ENCODE data around the gene ADGRV1.

The ADGRV1 gene

GRCh38 chr5:90981821-90982220, 423.2 kb downstream of the ADGRV1 start:
- peaks cover 11% of the 10 kb centered on the region for H3K36me3 ChIP-seq (ENCODE audit: insufficient read depth, low read length)
- H3K9ac ChIP-seq (ENCODE audit: low read depth, low read length), result no peak overlapping the region
- H3K27me3 ChIP-seq (ENCODE audit: insufficient read depth, low read length), result no peaks in the 10 kb centered on the region
- 80% methylated on average over 1 of the region's 1 CpG for WGBS
- no peak overlapping the region for H3K27ac ChIP-seq (ENCODE audit: low read depth, low read length)
- H3K4me3 ChIP-seq (ENCODE audit: low read length), result no peak overlapping the region
- H3K9me3 ChIP-seq (ENCODE audit: insufficient read depth, low read depth, low read length), result no peaks in the 10 kb centered on the region
- no peaks in the 10 kb centered on the region for H3K4me1 ChIP-seq (ENCODE audit: insufficient read depth, low read length)

DNA sequence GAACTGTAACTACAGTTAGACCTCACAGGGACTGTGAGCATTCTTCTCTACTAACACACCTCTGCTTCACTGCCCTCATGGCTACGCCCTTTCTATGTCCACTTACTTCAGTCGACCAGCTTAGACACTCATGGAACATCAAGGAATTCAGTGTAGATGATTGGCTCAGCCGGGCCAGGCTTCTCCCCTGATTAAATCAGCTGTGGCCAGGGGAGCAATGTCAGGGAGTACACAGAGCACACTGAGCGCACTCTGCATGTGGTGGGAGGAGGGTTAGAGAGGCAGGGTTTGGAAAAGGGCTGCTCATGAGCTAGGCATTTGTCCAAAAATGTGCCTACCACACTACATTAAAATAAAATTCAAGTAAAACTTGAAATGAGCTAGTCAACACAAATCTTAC, 424.0 kb downstream of the ADGRV1 start:
- no peak overlapping the region for H3K27ac ChIP-seq (ENCODE audit: low read depth, low read length)

DNA sequence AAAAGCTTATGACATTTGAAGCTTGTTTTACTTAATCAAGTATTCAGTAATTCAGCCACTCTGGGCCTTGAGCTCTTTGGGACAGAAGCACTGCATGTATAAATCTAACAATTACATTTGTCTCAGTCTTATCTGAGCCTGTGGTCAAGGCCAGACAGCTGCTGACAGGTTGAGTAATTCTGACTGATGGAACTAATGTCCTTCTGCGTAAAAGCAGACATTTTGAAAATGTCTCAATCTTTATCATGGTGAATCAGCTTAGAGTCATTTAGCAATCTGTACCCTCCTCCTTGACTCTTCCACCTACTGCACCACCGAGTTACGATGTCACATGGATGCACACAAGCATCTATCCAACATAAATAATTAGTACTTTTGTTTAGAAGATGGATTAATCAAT, 424.6 kb downstream of the ADGRV1 start:
- Histone ChIP-seq H3K4me3 (ENCODE audit: low read length) (no peak overlapping the region), H3K27ac (ENCODE audit: low read depth, low read length) (no peak overlapping the region), H3K9ac (ENCODE audit: low read depth, low read length) (no peak overlapping the region), H3K36me3 (ENCODE audit: insufficient read depth, low read length) (peaks cover 11% of the 10 kb centered on the region), H3K9me3 (ENCODE audit: insufficient read depth, low read depth, low read length) (no peaks in the 10 kb centered on the region), H3K4me1 (ENCODE audit: insufficient read depth, low read length) (no peaks in the 10 kb centered on the region), H3K27me3 (ENCODE audit: insufficient read depth, low read length) (no peaks in the 10 kb centered on the region)
- 83% methylated on average over 3 of the region's 3 CpGs for WGBS

More for the DNA sequence above, 424.0 kb downstream of the ADGRV1 start:
- H3K4me1 ChIP-seq (ENCODE audit: insufficient read depth, low read length), result no peaks in the 10 kb centered on the region
- WGBS, result 68% methylated on average over 4 of the region's 4 CpGs
- H3K27me3 ChIP-seq (ENCODE audit: insufficient read depth, low read length), result no peaks in the 10 kb centered on the region
- no peaks in the 10 kb centered on the region for H3K9me3 ChIP-seq (ENCODE audit: insufficient read depth, low read depth, low read length)
- no peak overlapping the region for H3K9ac ChIP-seq (ENCODE audit: low read depth, low read length)
- peaks cover 11% of the 10 kb centered on the region for H3K36me3 ChIP-seq (ENCODE audit: insufficient read depth, low read length)
- no peak overlapping the region for H3K4me3 ChIP-seq (ENCODE audit: low read length)

DNA sequence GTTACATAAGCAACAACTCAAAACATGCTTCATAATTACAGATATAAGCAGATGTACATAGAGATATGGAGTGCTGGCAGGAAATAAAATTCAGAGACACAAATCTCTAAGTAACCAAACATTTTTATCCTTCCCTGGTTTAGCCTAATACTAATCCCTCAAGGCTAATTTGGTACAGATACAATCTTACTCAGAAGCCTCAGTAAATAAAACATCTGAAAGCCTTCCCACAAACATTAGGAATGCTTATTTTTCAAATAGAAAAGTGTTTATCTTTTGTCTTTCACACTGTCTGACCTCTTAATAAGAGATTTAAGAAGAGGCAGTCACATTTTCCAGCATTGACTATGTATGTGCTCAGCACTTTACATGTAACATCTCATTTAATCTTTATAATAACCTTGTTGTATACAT, 425.1 kb downstream of the ADGRV1 start:
- Histone ChIP-seq H3K4me3 (ENCODE audit: low read length) (no peak overlapping the region), H3K27me3 (ENCODE audit: insufficient read depth, low read length) (no peaks in the 10 kb centered on the region), H3K36me3 (ENCODE audit: insufficient read depth, low read length) (peaks cover 11% of the 10 kb centered on the region), H3K4me1 (ENCODE audit: insufficient read depth, low read length) (no peaks in the 10 kb centered on the region), H3K9me3 (ENCODE audit: insufficient read depth, low read depth, low read length) (no peaks in the 10 kb centered on the region), H3K27ac (ENCODE audit: low read depth, low read length) (no peak overlapping the region), H3K9ac (ENCODE audit: low read depth, low read length) (no peak overlapping the region)

DNA sequence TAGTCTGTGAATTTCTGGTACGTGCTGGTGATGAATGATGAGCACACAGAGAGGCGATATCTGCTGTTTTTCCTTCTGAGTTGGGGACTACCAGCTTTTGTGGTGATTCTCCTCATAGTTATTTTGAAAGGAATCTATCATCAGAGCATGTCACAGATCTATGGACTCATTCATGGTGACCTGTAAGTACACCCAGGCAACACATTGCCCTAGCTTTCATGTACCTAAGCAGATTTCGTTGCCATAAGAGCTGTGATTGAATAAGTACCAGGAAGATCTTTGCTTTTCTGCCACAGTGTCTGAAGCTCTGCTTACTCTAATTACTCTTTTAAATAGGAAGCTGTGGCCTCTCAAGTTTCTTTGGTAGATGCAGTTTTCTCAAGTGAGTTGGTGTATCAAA, 426.7 kb downstream of the ADGRV1 start:
- Histone ChIP-seq H3K4me3 (ENCODE audit: low read length) (no peak overlapping the region), H3K27me3 (ENCODE audit: insufficient read depth, low read length) (no peaks in the 10 kb centered on the region), H3K4me1 (ENCODE audit: insufficient read depth, low read length) (peaks cover 3% of the 10 kb centered on the region; the same call in 1 of the 2 replicates), H3K27ac (ENCODE audit: low read depth, low read length) (no peak overlapping the region), H3K9me3 (ENCODE audit: insufficient read depth, low read depth, low read length) (no peaks in the 10 kb centered on the region), H3K9ac (ENCODE audit: low read depth, low read length) (no peak overlapping the region), H3K36me3 (ENCODE audit: insufficient read depth, low read length) (peaks cover 11% of the 10 kb centered on the region)
- whole genome bisulfite sequencing, result 91% methylated on average over 3 of the region's 3 CpGs

- peaks cover 11% of the 10 kb centered on the region for H3K36me3 ChIP-seq (ENCODE audit: insufficient read depth, low read length)
- 97% methylated on average over 4 of the region's 4 CpGs for WGBS
- no peak overlapping the region for H3K9ac ChIP-seq (ENCODE audit: low read depth, low read length)
- H3K4me3 ChIP-seq (ENCODE audit: low read length), result no peak overlapping the region
- H3K27ac ChIP-seq (ENCODE audit: low read depth, low read length), result no peak overlapping the region
- H3K9me3 ChIP-seq (ENCODE audit: insufficient read depth, low read depth, low read length), result no peaks in the 10 kb centered on the region
- H3K4me1 ChIP-seq (ENCODE audit: insufficient read depth, low read length), result peaks cover 10% of the 10 kb centered on the region; the same call in 1 of the 2 replicates
- H3K27me3 ChIP-seq (ENCODE audit: insufficient read depth, low read length), result no peaks in the 10 kb centered on the region
These were observed 429.1 kb downstream of the ADGRV1 start for GRCh38 chr5:90987726-90988125.

GRCh38 chr5:90991201-90991600, 432.6 kb downstream of the ADGRV1 start:
- Histone ChIP-seq H3K36me3 (ENCODE audit: insufficient read depth, low read length) (peaks cover 20% of the 10 kb centered on the region), H3K4me1 (ENCODE audit: insufficient read depth, low read length) (peaks cover 10% of the 10 kb centered on the region; the same call in 1 of the 2 replicates), H3K4me3 (ENCODE audit: low read length) (no peak overlapping the region), H3K9me3 (ENCODE audit: insufficient read depth, low read depth, low read length) (peaks cover 16% of the 10 kb centered on the region), H3K27me3 (ENCODE audit: insufficient read depth, low read length) (no peaks in the 10 kb centered on the region), H3K9ac (ENCODE audit: low read depth, low read length) (no peak overlapping the region), H3K27ac (ENCODE audit: low read depth, low read length) (no peak overlapping the region)
- WGBS, result 100% methylated on average over 1 of the region's 1 CpG

DNA sequence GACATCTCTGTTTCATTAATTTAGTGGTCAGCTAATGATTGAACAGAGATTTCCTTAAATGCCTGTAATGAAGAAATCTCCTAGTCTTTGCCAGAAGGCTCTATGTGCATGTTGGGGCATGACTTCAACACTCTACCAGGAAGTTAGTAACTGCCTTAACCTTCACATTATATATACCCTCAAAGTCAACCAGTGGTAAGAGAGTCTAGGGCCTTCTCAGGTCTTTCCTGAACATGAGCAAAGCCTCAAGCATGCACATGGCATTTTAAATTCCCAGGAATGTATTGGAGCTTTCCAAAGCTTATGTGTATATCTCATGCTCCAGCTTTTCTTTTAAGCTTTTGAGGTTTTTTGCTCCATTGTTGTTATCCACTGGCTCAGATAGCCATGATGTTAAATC, 436.2 kb downstream of the ADGRV1 start:
- Histone ChIP-seq H3K27me3 (ENCODE audit: insufficient read depth, low read length) (no peaks in the 10 kb centered on the region), H3K36me3 (ENCODE audit: insufficient read depth, low read length) (peaks cover 14% of the 10 kb centered on the region; the same call in 1 of the 2 replicates), H3K9me3 (ENCODE audit: insufficient read depth, low read depth, low read length) (peaks cover 16% of the 10 kb centered on the region), H3K4me1 (ENCODE audit: insufficient read depth, low read length) (peaks cover 10% of the 10 kb centered on the region; the same call in 1 of the 2 replicates), H3K4me3 (ENCODE audit: low read length) (no peak overlapping the region), H3K27ac (ENCODE audit: low read depth, low read length) (no peak overlapping the region), H3K9ac (ENCODE audit: low read depth, low read length) (no peak overlapping the region)

- Histone ChIP-seq H3K9me3 (ENCODE audit: insufficient read depth, low read depth, low read length) (peaks cover 16% of the 10 kb centered on the region), H3K27ac (ENCODE audit: low read depth, low read length) (no peak overlapping the region), H3K9ac (ENCODE audit: low read depth, low read length) (no peak overlapping the region), H3K4me3 (ENCODE audit: low read length) (no peak overlapping the region), H3K36me3 (ENCODE audit: insufficient read depth, low read length) (peaks cover 14% of the 10 kb centered on the region; the same call in 1 of the 2 replicates), H3K27me3 (ENCODE audit: insufficient read depth, low read length) (no peaks in the 10 kb centered on the region), H3K4me1 (ENCODE audit: insufficient read depth, low read length) (no peaks in the 10 kb centered on the region)
- WGBS, result 96% methylated on average over 3 of the region's 3 CpGs
These were observed 437.5 kb downstream of the ADGRV1 start for GRCh38 chr5:90996089-90996488.

- H3K27me3 ChIP-seq (ENCODE audit: insufficient read depth, low read length), result no peaks in the 10 kb centered on the region
- no peak overlapping the region for H3K27ac ChIP-seq (ENCODE audit: low read depth, low read length)
- no peak overlapping the region for H3K4me3 ChIP-seq (ENCODE audit: low read length)
- H3K4me1 ChIP-seq (ENCODE audit: insufficient read depth, low read length), result no peaks in the 10 kb centered on the region
- H3K9ac ChIP-seq (ENCODE audit: low read depth, low read length), result no peak overlapping the region
- WGBS, result 91% methylated on average over 4 of the region's 4 CpGs
- H3K9me3 ChIP-seq (ENCODE audit: insufficient read depth, low read depth, low read length), result peaks cover 16% of the 10 kb centered on the region
- peaks cover 14% of the 10 kb centered on the region; the same call in 1 of the 2 replicates for H3K36me3 ChIP-seq (ENCODE audit: insufficient read depth, low read length)
These were observed 438.5 kb downstream of the ADGRV1 start for GRCh38 chr5:90997082-90997481.

DNA sequence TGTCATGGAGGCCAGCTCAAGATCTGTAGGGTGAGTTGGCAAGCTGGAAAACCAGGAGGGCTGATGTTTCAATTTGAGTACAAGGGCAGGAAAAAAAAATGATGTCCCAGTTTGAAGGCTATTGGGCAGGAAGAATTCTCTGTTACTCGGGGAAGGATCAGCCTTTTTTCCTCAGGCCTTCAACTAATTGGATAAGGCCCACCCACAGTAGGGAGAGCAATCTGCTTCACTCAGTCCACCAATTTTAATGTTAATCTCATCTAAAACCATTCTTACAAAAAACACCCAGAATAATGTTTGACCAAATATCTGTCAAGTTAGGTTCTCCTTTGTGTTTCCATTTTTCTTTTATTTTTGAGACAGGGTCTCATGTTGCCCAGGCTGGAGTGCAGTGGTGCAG, 442.1 kb downstream of the ADGRV1 start:
- no peaks in the 10 kb centered on the region for H3K4me1 ChIP-seq (ENCODE audit: insufficient read depth, low read length)
- no peaks in the 10 kb centered on the region for H3K9me3 ChIP-seq (ENCODE audit: insufficient read depth, low read depth, low read length)
- H3K27me3 ChIP-seq (ENCODE audit: insufficient read depth, low read length), result no peaks in the 10 kb centered on the region
- H3K9ac ChIP-seq (ENCODE audit: low read depth, low read length), result no peak overlapping the region
- 94% methylated on average over 1 of the region's 1 CpG for WGBS
- H3K27ac ChIP-seq (ENCODE audit: low read depth, low read length), result no peak overlapping the region
- no peak overlapping the region for H3K4me3 ChIP-seq (ENCODE audit: low read length)
- no peaks in the 10 kb centered on the region for H3K36me3 ChIP-seq (ENCODE audit: insufficient read depth, low read length)

DNA sequence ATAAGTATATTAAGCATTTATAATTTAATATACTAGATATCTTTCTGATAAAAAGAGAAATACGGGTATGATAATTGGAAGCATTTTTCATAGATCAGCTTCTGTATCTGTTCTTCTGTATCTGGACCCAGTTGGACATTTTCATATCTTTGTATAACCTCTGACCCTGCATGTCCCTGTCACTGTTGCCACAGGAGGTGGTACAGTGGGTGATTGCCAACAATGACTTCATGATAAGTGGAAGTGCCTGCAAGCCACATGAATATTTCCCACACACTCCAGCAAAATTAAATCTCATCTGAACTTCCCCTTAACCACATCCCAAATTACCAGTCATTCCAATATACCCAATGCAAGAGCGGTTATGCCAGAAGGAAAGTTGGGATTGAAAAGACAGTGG, 448.1 kb downstream of the ADGRV1 start:
- Histone ChIP-seq H3K27me3 (ENCODE audit: insufficient read depth, low read length) (no peaks in the 10 kb centered on the region), H3K4me1 (ENCODE audit: insufficient read depth, low read length) (no peaks in the 10 kb centered on the region), H3K27ac (ENCODE audit: low read depth, low read length) (no peak overlapping the region), H3K9me3 (ENCODE audit: insufficient read depth, low read depth, low read length) (no peaks in the 10 kb centered on the region), H3K9ac (ENCODE audit: low read depth, low read length) (no peak overlapping the region), H3K4me3 (ENCODE audit: low read length) (no peak overlapping the region), H3K36me3 (ENCODE audit: insufficient read depth, low read length) (no peaks in the 10 kb centered on the region)
- WGBS, result 100% methylated on average over 2 of the region's 2 CpGs
